GM04504 (cell line): ENCODE measurements around the gene MIGA1.
"Not testable (repeated sequence)": the region's sequence is repeated elsewhere in the genome, so short reads cannot be mapped to it uniquely, and the experiment has no call there.

Experiments
- DNase-seq: peaks from one replicate; pipeline ENCODE4 v3.0.0-alpha.2; 2012; ENCODE audit warnings: low read depth

The MIGA1 gene

DNA sequence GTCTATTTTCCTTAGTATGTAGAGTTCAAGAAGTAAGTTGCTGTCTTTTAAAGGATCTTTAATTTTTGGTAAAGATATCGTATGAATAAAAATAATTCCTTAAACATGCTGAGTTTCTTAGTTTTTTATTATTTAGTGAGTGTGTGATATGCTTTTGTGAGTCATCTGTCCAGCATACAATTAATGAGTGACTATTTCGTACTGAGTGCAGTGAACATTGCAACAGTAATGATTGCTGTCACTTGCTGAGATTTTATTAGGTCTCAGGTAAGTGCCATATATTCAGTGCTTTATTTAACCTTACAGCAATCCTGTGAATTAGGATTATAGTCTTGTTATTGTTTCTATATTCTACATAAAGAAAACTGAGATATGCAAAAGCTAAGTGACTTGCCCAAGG, 22.6 kb downstream of the MIGA1 start:
- no peak for DNase-seq

DNA sequence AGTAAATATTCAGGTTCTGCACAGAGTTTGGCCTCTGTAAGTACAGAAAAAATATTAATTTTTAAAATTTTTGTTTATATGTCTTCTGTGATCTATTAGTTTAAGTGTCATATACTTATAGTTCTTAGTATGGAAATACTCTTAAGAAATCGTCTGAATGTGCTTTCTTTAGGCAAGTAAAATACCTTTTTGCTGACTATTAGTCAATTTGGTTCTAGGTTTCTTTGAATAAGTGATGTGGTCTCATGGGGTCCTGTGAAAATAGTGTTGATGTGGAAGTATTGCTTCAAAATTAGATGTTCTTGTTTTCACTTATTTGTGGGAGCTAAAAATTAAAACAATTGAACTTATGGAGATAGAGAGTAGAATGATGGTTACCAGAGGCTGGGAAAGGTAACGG, 23.9 kb downstream of the MIGA1 start:
- DNase-seq = no peak

DNA sequence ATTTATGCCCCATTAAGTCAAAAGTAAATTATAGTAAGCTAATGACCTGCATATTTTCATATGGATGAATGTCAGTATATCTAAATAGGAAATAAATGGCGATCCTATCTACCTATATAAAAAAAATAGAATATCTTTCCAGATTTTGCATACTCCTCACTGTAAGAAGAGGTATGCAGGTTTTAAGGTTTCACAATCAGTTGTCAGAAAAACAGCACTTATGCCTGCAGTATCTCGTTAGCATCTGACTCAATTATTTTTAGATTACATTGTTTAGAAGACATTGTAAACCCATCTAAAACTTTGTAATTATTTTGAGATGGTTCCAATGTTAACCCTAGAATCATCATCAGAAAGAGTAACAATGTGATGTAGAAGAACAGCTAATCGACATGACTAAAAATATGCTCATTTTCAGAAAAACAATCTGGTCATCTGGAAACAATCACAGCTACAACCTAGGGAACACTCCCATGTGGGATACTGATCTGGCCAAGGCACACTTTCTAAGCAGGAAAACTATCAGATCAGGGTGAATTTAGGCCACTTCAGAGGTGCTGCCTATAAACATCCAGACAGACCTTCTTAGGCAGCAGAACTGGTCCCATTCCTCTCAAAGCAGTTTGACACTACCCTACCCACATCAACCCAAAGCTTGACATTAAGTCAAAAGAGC, 30.5 kb downstream of the MIGA1 start:
- DNase-seq = not testable (repeated sequence)

DNA sequence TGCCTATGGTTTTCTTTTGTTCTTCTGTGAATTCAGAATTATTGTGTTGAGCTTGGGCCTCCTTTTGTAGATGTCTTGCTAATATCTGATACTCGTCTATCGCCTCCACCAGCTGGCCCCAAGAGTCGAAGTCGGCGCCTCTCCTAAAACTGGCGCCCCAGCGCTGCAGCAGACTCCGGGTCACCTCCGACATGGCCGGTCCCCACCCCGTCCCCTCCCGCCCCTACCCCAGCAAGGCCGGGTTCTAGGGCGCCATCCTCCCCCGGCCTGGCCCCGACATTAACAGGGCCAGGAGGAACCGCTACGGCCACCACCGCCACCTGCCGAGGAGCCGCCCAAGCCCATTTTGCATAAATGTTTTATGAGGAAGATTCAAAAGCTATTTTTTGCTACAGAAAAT, 32.1 kb downstream of the MIGA1 start:
- DNase-seq = not testable (repeated sequence)

DNA sequence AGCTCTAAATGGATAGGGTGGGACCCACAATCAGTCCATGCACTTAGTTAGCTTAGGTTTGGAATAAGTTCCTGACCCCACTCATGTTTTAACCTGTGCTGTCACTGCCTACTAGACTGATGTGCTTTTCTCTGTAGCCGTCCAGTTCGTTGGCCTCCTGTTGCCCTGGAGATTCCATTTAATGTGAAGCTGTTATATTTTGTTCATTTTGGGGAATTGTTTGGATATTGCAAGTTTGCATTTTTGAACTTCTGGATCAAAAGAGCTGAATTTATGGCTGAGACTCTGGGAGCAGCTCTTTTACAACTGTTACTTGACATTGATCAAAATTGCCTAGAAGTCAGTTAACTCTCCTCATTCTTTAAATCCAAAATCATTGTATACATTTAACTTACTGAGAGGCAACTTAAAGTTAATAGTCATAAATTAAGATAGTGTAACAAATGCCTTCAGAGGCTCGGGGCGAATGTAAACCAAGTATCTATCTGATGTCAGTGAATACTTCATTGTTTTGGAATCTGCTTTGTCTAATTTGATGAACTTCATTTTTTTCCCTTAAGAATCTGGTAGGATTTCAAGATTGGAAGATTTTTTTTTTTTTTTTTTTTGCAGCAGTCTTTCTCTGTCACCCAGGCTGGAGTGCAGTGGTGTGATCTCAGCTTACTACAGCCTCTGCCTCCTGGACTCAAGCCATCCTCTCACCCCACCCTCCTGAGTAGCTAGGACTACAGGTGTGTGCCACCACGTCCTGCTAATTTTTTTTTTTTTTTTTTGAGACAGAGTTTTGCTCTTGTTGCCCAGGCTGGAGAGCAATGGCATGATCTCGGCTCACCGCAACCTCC, 38.1 kb downstream of the MIGA1 start:
- DNase-seq = no peak

DNA sequence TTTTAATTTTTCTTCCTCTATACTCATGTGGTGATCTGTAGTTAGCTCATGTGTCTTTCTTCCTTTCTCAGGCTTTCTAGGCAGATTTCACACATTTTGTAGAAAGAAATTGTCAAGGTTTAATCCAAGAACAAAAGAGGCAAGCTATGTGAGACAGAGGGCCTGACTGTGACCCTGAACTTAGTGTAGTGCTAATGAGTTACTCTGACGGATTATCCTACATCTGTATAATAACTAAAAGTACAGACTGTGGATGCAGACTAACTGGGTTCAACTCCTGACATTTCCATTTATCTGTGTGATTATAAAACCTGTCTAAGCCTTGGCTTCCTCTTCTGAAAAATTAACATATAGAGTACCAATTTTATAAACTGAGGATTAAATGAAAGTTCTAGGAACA, 40.7 kb downstream of the MIGA1 start:
- DNase-seq = no peak

DNA sequence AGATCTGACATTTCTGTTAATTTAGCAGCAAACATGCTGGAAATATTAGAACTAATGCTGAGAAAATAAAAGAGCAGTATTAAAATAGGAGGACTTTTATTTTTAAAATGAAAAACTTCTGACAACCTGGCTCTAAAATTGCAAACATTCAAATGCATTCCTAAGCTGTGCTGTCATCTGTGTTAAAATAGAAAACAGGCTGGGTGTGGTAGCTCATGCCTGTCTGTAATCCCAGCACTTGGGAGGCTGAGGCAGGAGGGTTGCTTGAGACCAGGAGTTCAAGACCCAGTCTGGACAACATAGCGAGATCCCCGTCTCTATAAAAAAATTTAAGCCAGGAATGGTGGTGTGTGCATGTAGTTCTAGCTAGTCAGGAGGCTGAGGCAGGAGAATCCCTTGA, 44.6 kb downstream of the MIGA1 start:
- DNase-seq = no peak

DNA sequence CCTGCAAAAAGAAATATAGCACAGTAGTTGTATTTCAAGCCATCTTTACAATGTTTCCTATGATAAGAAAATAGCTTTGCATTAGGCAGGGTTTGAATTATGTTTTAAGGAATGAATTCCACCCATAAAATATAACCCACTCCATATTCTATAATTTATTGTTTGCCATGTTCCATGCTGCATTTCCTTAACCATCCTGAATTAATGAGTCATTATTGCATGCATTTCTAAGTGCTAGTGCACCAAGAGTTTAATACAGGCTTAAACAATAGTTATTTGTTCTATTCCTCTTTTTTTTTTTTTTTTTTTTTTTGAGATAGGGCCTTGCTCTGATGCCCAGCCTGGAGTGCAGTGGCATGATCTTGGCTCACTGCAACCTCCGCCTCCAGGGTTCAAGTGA, 45.2 kb downstream of the MIGA1 start:
- no peak for DNase-seq

DNA sequence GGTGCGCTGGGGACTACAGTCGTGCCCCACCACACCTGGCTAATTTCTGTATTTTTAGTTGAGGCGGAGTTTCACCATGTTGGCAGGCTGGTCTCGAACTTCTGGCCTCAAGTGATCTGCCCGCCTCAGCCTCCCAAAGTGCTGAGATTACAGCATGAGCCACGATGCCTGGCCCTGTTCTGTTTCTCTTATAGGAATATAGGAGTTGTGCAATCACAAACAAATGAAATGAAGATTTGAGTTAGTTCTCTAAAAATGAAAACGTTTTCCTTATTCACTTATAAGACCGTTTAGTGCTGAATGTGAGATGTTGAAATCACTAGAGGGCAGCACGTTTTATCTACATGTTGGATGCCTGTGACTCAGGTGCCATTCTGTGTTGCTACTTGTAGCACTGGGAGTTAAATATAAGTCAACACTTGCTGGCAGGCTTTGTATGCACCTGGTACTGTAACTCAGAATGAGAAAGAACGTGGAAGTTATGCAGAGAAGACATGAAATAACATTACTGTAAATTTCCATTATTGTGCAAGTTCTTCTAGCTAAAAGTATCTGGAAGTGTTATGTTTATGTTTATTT, 45.8 kb downstream of the MIGA1 start:
- DNase-seq = no peak

DNA sequence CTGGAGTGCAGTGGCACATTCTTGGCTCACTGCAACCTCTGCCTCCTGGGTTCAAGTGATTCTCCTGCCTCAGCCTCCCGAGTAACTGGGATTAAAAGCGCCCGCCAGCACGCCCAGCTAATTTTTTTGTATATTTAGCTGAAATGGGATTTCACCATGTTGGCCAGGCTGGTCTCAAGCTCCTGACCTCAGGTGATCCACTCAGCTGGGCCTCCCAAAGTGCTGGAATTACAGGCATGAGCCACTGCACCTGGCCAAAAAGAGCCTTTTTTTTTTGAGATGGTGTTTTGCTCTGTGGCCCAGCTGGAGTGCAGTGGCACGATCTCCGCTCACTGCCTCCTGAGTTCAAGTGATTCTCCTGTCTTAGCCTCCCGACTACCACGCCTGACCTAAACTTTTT, 47.4 kb downstream of the MIGA1 start:
- DNase-seq = not testable (repeated sequence)

DNA sequence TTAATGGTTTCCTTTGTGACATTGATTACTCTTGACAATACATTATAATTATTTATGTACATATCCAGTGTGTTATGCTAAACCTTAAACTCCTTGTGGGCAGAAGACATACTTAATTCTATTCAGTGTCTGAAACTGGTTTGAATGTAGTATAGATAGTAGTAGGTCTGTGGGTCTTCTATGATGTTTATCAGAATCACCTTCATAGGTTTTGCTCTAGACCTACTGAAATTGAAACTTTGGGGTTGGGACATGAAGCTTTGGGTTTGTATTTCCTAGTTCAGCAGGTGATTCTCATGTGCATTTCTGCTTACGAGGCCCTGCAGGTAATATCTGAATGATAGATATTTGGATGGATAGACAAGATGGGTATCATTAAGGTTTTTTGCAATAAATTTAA, 48.6 kb downstream of the MIGA1 start:
- no peak for DNase-seq

DNA sequence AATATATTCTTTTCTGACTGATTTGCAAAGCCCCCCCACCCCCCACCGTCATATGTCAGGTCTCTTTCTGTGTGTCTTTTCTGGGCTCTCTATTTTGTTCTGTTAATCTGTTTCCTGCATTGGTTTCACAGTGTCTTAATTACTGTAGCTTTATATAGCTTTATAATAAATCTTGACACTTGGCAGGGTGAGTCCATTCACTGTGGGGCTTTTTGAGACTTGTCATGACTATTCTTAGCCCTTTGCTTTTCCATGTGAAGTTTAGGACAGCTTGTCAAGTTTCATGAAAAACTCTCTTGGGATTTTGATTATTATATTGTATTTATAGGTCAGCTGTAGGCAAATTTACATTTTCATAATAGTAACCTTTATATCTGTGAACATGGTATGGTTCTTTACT, 50.4 kb downstream of the MIGA1 start:
- no peak for DNase-seq

DNA sequence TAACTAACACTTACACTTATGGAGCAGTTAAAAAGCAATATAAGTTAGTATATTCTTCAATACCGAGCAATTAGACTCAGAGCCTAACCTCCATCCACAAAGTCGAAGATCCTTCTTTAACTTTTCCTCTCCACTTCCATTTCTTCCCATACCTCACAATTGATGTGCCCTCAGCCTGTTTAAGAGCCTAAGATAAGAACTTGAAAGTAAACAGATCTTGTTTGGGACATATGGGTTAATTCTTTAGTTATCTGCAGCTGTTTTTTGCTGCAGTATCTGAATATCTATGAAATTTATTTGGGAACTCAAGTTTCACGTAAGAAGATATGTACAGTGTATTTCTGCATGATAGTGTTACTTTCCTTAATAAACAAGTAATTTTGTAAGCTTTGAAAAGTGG, 51.5 kb downstream of the MIGA1 start:
- no peak for DNase-seq

DNA sequence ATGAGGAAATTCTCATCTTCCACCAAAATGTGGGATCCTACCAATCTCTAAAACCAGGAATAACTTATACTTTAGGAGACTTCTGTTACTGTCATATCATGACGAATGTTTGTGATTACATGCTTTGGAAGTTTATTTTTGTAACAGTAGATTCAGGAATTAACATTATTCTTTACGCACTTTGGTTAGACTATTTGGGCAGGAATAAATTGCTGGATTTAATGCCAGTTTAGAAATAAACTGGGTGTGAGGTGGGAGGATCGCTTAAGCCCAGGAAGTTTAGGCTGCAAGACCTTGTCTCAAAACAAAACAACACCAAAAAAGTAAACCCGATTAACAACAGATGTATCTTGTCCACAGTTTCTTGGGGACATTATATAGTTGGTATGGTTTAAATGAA, 52.1 kb downstream of the MIGA1 start:
- no peak for DNase-seq

DNA sequence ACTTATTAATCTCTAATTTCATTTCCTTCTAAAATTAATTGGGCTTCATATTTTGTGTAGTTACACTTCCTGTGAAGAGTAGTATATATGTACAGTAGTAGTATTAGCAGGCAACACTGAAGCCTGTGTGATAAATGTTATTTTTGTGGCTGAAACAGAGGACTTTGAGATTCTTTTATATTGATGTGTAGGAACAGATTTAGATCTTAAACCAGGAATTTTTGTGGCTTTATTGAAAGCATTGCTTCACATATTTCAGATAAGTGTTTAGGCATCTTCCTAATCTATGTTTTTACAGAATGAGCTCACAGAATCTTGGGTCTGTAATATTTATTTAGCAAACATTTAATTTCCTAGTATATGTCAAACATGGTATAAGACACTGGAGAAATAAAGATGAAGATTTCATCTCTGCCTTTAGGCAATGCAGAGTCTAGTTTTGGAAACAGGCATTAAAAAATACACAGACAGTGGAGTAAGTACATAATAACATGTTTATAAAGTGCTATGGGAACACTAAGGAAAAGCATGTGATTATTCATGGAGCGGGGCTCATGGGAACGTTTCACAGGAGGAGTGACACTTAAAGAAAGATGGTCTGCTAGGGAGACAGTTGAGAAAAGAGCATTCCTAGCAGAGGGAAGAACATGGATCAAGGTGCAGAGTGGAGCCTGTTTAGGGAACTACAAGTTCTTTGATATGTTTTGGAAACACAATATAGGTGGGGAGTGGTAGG, 52.7 kb downstream of the MIGA1 start:
- DNase-seq = no peak

DNA sequence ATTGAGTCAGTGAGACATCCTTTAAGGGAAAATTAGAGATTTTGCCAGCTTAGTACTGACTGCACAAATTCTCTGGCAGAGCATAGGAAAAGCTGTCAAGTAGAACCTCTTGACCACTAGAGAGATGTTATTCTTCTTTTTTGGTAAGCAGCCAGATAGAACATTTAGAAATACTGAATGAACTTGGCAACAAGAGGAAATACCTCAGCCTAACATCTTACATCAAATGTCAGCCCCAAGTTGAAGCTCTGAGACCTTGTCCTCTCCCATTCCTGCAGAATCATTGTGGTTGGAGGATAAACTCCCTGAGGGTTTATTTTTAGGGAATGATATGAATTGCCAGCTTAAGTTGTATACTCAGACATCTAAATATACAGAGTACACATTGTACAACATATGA, 53.5 kb downstream of the MIGA1 start:
- DNase-seq = peak; percentile 90

DNA sequence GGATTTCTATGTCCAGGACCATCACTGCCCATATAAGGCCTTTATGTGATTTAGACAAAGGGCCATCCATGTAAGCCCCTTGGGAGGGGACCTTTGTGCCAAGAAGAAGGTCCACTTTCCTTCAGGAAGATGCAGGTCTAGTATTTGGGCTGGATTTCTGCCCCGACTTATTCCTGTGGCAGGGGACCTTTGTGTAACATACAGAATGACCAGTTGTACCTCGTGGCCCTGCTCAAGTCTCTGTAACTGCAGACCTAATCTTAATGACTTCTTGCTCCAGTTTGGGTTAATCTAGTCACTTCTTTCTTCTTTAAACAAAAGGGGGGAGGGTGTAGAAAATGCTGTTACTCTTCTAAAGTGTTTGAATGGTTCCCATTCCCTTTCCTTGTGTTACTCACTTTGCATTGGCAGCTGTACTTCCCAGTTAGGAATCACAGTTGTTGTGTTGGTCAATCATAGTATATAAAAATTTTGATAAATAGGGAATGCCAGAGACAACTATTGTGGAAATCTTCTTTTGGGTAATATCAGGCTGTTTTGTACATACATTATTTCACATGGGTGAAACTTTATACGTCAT, 54.2 kb downstream of the MIGA1 start:
- DNase-seq = no peak

DNA sequence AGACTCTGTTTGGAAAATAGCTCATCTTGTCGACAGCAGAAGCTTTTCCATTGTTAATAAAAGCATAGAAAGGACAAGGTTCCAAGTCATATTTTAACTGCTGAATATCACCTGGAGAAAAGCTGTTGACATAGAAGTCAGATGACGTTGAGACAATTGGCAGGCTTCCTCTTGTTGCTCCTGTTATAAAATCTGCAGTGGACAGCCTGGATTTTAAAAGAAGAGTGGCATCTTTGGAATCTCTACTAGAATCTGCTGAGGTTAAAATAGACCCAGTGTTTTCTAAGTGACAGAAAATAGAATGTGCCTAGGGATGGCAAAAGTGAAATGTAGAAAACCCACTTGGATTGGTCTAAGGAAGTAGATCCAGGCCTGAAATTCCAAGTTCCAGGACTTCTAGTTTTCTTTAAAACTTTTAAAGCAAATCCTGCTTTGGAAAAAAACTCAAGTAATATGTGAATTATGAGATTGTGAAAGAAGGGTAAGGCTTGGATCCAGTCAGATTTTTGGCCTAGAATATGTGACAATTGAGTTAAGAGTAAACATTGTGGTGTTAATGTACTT, 55.4 kb downstream of the MIGA1 start:
- peak; percentile 47 for DNase-seq

DNA sequence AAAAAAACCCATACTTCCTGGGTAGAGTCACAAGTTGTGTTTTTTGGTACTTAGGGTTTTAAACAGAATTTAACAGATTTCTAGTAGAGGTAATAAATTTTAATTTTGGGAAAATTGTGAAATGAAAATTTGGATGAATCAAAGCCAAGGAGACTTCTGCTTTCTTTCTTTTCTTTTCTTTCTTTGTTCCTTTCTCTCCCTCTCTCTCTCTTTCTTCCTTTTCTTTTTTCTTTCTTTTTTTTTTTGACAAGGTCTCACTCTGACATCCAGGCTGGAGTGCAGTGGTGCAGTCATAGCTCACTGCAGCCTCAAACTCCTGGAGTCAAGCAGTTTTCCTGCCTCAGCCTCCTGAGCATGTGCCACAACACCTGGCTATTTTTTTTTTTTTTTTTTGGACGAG, 62.1 kb downstream of the MIGA1 start:
- DNase-seq = no peak

DNA sequence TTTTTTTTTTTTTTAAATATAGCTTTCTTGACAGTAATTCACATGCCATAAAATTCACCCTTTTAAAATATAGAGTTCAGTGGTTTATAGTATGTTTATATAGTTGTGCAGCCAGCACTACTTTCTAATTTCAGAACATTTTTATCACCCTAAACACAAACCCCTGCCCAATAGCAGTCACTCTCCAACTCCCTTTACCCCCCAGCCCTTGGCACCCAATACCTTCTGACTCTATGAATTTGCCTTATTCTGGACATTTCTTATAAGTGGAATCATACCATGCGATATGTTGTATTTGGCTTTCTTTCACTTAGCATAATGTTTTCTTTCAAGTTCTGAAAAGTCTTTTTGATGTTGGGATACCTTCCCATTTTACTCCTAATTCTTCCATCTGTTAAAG, 66.5 kb downstream of the MIGA1 start:
- DNase-seq = no peak

DNA sequence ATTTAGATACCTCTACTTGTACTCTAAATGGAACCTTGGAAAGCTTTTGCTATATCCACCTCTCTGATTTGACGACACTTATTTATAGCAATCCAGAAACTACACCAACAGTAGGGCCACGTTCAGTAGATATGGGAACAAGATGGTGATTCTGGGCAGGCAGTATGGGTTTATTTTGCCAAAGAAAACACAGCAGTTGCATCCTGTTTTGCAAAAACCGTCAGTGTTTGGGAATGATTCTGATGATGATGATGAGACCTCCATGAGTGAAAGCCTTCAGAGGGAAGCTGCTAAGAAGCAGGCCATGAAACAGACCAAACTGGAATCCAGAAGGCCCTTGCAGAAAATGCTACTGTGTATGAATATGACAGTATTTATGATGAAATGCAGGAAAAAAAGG, 67.5 kb downstream of the MIGA1 start:
- DNase-seq = no peak

DNA sequence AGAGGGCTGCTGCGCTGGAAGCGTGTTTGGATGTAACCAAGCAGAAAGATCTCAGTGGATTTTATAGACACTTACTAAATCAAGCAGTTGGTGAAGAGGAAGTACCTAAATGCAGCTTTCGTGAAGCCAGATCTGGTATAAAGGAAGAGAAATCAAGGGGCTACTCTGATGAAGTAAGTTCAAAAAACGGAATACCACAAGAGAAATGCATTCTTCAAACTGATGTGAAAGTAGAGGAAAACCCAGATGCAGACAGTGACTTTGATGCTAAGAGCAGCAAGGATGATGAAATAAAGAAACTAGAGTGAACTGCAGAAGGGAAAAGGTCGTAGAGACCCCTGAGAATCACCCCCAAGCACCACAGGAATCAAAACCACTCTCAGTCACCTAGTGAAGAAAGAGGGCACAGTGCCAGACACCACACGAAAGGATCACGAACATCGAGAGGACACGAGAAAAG, 68.2 kb downstream of the MIGA1 start:
- no peak for DNase-seq
